ENCODE results near the gene NECAB2.

Gene NECAB2

DNA sequence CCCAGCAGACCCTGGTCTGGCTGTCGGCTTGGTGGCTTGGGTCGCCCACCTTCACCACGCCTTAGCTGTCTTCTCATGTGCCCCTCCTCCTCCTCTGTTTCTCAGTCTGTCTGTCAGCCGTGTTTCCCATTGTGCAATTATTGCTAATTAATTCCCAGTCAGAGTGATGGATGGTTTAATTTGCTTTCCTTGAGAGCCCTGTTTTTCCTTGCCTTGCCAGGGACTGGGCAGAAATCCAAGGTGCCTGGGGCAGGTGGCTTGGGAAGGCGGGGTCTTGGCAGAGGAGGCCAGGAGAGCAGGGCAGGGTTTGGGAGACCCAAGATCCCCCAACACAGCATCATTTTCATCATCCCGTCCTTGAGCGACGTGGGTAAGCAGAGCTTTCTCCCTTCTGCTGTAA, 21.3 kb downstream of the NECAB2 start:
- TF ChIP-seq, protein P1, sequence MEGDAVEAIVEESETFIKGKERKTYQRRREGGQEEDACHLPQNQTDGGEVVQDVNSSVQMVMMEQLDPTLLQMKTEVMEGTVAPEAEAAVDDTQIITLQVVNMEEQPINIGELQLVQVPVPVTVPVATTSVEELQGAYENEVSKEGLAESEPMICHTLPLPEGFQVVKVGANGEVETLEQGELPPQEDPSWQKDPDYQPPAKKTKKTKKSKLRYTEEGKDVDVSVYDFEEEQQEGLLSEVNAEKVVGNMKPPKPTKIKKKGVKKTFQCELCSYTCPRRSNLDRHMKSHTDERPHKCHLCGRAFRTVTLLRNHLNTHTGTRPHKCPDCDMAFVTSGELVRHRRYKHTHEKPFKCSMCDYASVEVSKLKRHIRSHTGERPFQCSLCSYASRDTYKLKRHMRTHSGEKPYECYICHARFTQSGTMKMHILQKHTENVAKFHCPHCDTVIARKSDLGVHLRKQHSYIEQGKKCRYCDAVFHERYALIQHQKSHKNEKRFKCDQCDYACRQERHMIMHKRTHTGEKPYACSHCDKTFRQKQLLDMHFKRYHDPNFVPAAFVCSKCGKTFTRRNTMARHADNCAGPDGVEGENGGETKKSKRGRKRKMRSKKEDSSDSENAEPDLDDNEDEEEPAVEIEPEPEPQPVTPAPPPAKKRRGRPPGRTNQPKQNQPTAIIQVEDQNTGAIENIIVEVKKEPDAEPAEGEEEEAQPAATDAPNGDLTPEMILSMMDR (IDR thresholded peaks at IDR 0.05; ENCODE audit: low read length) = no peak
- no peak for TF ChIP-seq EZH2phosphoT487 (IDR thresholded peaks at IDR 0.05; ENCODE audit: low read length)

DNA sequence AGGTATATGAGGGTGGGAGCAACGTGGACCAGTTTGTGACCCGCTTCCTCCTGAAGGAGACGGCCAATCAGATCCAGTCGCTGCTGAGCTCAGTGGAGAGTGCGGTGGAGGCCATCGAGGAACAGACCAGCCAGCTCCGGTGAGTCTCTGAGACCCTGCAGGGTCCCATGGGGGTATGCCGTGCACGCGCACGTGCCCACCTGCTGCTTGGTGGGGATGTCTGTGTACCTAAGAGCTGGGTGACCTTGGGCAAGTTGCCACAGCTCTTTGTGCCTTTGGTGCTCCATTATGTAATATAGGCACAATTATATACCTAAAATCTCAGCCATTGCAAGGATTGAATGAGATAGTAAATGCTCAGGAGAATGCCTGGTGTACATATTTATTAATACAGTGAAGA, 22.4 kb downstream of the NECAB2 start:
- H3K79me2 ChIP-seq (ENCODE audit: low read length) = no peaks in the 10 kb centered on the region
- H3K9me3 ChIP-seq (replicated peaks; ENCODE audit: insufficient read depth, low read length) = no peaks in the 10 kb centered on the region

More for the DNA sequence above, 21.3 kb downstream of the NECAB2 start:
- H3K79me2 ChIP-seq (ENCODE audit: low read length) = no peaks in the 10 kb centered on the region
- H3F3A ChIP-seq (ENCODE audit: insufficient read depth, low read length) = no peaks in the 10 kb centered on the region
- no peak overlapping the region for H3K27ac ChIP-seq (ENCODE audit: low read length)
- no peaks in the 10 kb centered on the region for H3K4me1 ChIP-seq (ENCODE audit: low read length)
- peaks cover 54% of the 10 kb centered on the region for H3K27me3 ChIP-seq (replicated peaks; ENCODE audit: insufficient read depth, low read length)
- DNase-seq = no peak
- H4K20me1 ChIP-seq (ENCODE audit: insufficient read depth, low read length) = no peaks in the 10 kb centered on the region
- no peaks in the 10 kb centered on the region for H3K9me3 ChIP-seq (replicated peaks; ENCODE audit: insufficient read depth, low read length)
- no peak overlapping the region for H3K4me3 ChIP-seq (ENCODE audit: low read length)
- H3K9ac ChIP-seq (ENCODE audit: low read length) = no peak overlapping the region
- H3K36me3 ChIP-seq (replicated peaks; ENCODE audit: insufficient read depth, low read length) = no peaks in the 10 kb centered on the region
- no peak overlapping the region for H3K4me2 ChIP-seq (ENCODE audit: low read depth, low read length)
- no peak overlapping the region for H2AFZ ChIP-seq (ENCODE audit: low read length)
- no peaks in the 10 kb centered on the region for H3K9me2 ChIP-seq (replicated peaks; ENCODE audit: insufficient read depth, low read length)

DNA sequence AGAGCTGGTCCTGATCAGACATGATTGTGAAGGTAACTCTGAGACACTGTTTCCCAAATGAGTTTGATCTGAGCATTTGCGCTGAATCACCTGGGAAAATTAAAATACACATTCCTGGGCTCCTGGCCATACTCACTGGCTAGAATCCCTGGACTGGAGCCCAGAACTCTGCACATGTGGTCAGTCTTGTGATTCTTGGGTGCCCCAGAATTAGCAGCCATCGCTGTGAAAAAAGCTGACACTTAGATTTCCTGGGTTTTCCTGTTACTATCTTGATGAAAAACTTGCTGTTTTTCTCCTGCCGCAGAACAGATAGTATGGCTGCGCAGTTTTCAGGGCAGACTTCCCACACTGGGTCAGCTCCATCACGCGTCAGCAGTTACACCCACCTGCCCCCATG, 24.6 kb downstream of the NECAB2 start:
- Histone ChIP-seq H3K4me2 (ENCODE audit: low read depth, low read length) (no peak overlapping the region), H3K4me1 (ENCODE audit: low read length) (no peaks in the 10 kb centered on the region), H3K9me2 (replicated peaks; ENCODE audit: insufficient read depth, low read length) (no peaks in the 10 kb centered on the region), H3K27me3 (replicated peaks; ENCODE audit: insufficient read depth, low read length) (peaks cover 39% of the 10 kb centered on the region), H3K36me3 (replicated peaks; ENCODE audit: insufficient read depth, low read length) (no peaks in the 10 kb centered on the region), H2AFZ (ENCODE audit: low read length) (no peak overlapping the region), H3F3A (ENCODE audit: insufficient read depth, low read length) (no peaks in the 10 kb centered on the region), H3K79me2 (ENCODE audit: low read length) (no peaks in the 10 kb centered on the region), H3K9me3 (replicated peaks; ENCODE audit: insufficient read depth, low read length) (no peaks in the 10 kb centered on the region), H4K20me1 (ENCODE audit: insufficient read depth, low read length) (no peaks in the 10 kb centered on the region), H3K4me3 (ENCODE audit: low read length) (no peak overlapping the region), H3K27ac (ENCODE audit: low read length) (no peak overlapping the region), H3K9ac (ENCODE audit: low read length) (no peak overlapping the region)
- TF ChIP-seq EZH2phosphoT487 (IDR thresholded peaks at IDR 0.05; ENCODE audit: low read length) (no peak), EZH2 (optimal IDR thresholded peaks at IDR 0.05; ENCODE audit: low read depth, low read length) (no peak)
- TF ChIP-seq, protein P1 (IDR thresholded peaks at IDR 0.05; ENCODE audit: low read length) = no peak
- no peak for DNase-seq

More for the DNA sequence above, 22.4 kb downstream of the NECAB2 start:
- Histone ChIP-seq H4K20me1 (ENCODE audit: insufficient read depth, low read length) (no peaks in the 10 kb centered on the region), H3K9ac (ENCODE audit: low read length) (no peak overlapping the region), H3K27me3 (replicated peaks; ENCODE audit: insufficient read depth, low read length) (peaks cover 54% of the 10 kb centered on the region), H2AFZ (ENCODE audit: low read length) (no peak overlapping the region), H3K27ac (ENCODE audit: low read length) (no peak overlapping the region), H3K4me3 (ENCODE audit: low read length) (no peak overlapping the region), H3K4me2 (ENCODE audit: low read depth, low read length) (no peak overlapping the region), H3K36me3 (replicated peaks; ENCODE audit: insufficient read depth, low read length) (no peaks in the 10 kb centered on the region), H3K4me1 (ENCODE audit: low read length) (no peaks in the 10 kb centered on the region), H3F3A (ENCODE audit: insufficient read depth, low read length) (no peaks in the 10 kb centered on the region), H3K9me2 (replicated peaks; ENCODE audit: insufficient read depth, low read length) (no peaks in the 10 kb centered on the region)
- TF ChIP-seq, protein P1 (IDR thresholded peaks at IDR 0.05; ENCODE audit: low read length) = no peak
- TF ChIP-seq EZH2 (optimal IDR thresholded peaks at IDR 0.05; ENCODE audit: low read depth, low read length) = no peak
- no peak for TF ChIP-seq EZH2phosphoT487 (IDR thresholded peaks at IDR 0.05; ENCODE audit: low read length)
- no peak for DNase-seq
